Measurements from ENCODE around the gene TDRD12. TPM values are rescaled to one million over a fixed set of nuclear protein-coding genes. Genes with fewer than 3 reads are reported as not detected.
"Not testable (repeated sequence)": the region's sequence is repeated elsewhere in the genome, so short reads cannot be mapped to it uniquely, and the experiment has no call there.

The TDRD12 gene
- total and polyA plus RNA-seq, 12 donors = 0.06 to 0.47 (median 0.12) TPM; not detected in 6

- ATAC-seq (no peak), DNase-seq (no peak)
- intact Hi-C loops (cut with DNase I) = no loop called here
- H3K27ac ChIP-seq = no peak overlapping the region
- TF ChIP-seq CTCF (IDR thresholded peaks at IDR 0.05) = no peak
- H3K36me3 ChIP-seq = peaks cover 0 to 74% (median 27%) of the 10 kb centered on the region in 9 donors
- H3K4me3 ChIP-seq = no peak overlapping the region
- WGBS, 2 donors = 88 to 93% methylated on average over 3 of the region's 3 CpGs
- H3K4me1 ChIP-seq = peaks cover 0 to 7% (median 0%) of the 10 kb centered on the region in 9 donors
- H3K27me3 ChIP-seq = no peaks in the 10 kb centered on the region
- peaks cover 0 to 19% (median 11%) of the 10 kb centered on the region in 11 donors for H3K9me3 ChIP-seq
These were observed 11.1 kb upstream of the TDRD12 start for GRCh38 chr19:32708457-32708856.

- WGBS, 2 donors = 92 to 93% methylated on average over 5 of the region's 5 CpGs
- Histone ChIP-seq H3K4me3 (no peak overlapping the region), H3K27ac (no peak overlapping the region), H3K36me3 (peaks cover 0 to 74% (median 24%) of the 10 kb centered on the region in 9 donors), H3K4me1 (peaks cover 0 to 7% (median 0%) of the 10 kb centered on the region in 9 donors), H3K9me3 (peaks cover 0 to 13% (median 6%) of the 10 kb centered on the region in 11 donors), H3K27me3 (no peaks in the 10 kb centered on the region)
- intact Hi-C loops (cut with DNase I) = no loop called here
- TF ChIP-seq CTCF (IDR thresholded peaks at IDR 0.05) = no peak
- no peak for DNase-seq
- ATAC-seq = no peak
These were observed 10.5 kb upstream of the TDRD12 start for GRCh38 chr19:32709032-32709431.

GRCh38 chr19:32711747-32712146, 7.8 kb upstream of the TDRD12 start:
- H3K36me3 ChIP-seq = peaks cover 0 to 68% (median 18%) of the 10 kb centered on the region in 9 donors
- no peak overlapping the region for H3K4me3 ChIP-seq
- no peak for DNase-seq
- no peak overlapping the region for H3K27ac ChIP-seq
- no peaks in the 10 kb centered on the region for H3K9me3 ChIP-seq
- H3K4me1 ChIP-seq = peaks cover 0 to 7% (median 0%) of the 10 kb centered on the region in 9 donors
- H3K27me3 ChIP-seq = no peaks in the 10 kb centered on the region
- intact Hi-C loops (cut with DNase I) = no loop called here
- TF ChIP-seq CTCF (IDR thresholded peaks at IDR 0.05) = no peak
- 93 to 95% methylated on average over 6 of the region's 6 CpGs for WGBS, 2 donors
- ATAC-seq = no peak

- 97 to 98% methylated on average over 7 of the region's 7 CpGs for WGBS, 2 donors
- H3K27ac ChIP-seq; intact Hi-C loops (cut with DNase I); H3K27me3 ChIP-seq; H3K4me1 ChIP-seq; H3K4me3 ChIP-seq; ATAC-seq; DNase-seq; H3K9me3 ChIP-seq: not testable (repeated sequence)
- H3K36me3 ChIP-seq = peaks cover 0 to 45% (median 16%) of the 10 kb centered on the region in 9 donors
These were observed 3.4 kb upstream of the TDRD12 start for GRCh38 chr19:32716203-32716602.

- DNase-seq (no peak), ATAC-seq (no peak)
- H3K27me3 ChIP-seq = no peaks in the 10 kb centered on the region
- H3K4me3 ChIP-seq = no peak overlapping the region
- no peak for TF ChIP-seq CTCF (IDR thresholded peaks at IDR 0.05)
- H3K4me1 ChIP-seq = no peaks in the 10 kb centered on the region
- H3K27ac ChIP-seq = no peak overlapping the region
- peaks cover 0 to 5% (median 0%) of the 10 kb centered on the region in 11 donors for H3K9me3 ChIP-seq
- 60 to 61% methylated on average over 5 of the region's 5 CpGs for WGBS, 2 donors
- peaks cover 0 to 32% (median 7%) of the 10 kb centered on the region in 9 donors for H3K36me3 ChIP-seq
- intact Hi-C loops (cut with DNase I) = no loop called here
These were observed 2.1 kb upstream of the TDRD12 start for GRCh38 chr19:32717496-32717895.

Data from heart right ventricle (tissue), 16 donors.